ENCODE data around the gene ST6GALNAC3. TPM values are rescaled to one million over a fixed set of nuclear protein-coding genes. Genes with fewer than 3 reads are reported as not detected.

ST6GALNAC3 gene
- 10 to 100 TPM in 3 of 4 donors, 1 to 10 TPM in 1; 9.7 to 34.0 (median 14.1) TPM for total RNA-seq

- ATAC-seq (ENCODE audit: low FRiP score) (peak; percentile 93), DNase-seq (ENCODE audit: low spot score) (peak; percentile 51)
- TF ChIP-seq, protein P1, sequence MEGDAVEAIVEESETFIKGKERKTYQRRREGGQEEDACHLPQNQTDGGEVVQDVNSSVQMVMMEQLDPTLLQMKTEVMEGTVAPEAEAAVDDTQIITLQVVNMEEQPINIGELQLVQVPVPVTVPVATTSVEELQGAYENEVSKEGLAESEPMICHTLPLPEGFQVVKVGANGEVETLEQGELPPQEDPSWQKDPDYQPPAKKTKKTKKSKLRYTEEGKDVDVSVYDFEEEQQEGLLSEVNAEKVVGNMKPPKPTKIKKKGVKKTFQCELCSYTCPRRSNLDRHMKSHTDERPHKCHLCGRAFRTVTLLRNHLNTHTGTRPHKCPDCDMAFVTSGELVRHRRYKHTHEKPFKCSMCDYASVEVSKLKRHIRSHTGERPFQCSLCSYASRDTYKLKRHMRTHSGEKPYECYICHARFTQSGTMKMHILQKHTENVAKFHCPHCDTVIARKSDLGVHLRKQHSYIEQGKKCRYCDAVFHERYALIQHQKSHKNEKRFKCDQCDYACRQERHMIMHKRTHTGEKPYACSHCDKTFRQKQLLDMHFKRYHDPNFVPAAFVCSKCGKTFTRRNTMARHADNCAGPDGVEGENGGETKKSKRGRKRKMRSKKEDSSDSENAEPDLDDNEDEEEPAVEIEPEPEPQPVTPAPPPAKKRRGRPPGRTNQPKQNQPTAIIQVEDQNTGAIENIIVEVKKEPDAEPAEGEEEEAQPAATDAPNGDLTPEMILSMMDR (IDR thresholded peaks at IDR 0.05) = no peak
These were observed at the start of gene ST6GALNAC3 for GRCh38 chr1:76074321-76075187. Gene ST6GALNAC3 (plus strand): TSS chr1:76074746.

- ATAC-seq (ENCODE audit: low FRiP score) (no peak), DNase-seq (ENCODE audit: low spot score) (no peak)
- TF ChIP-seq, protein P1 (IDR thresholded peaks at IDR 0.05) = no peak
These were observed 47.2 kb upstream of the ST6GALNAC3 start for GRCh38 chr1:76027341-76027740.

GRCh38 chr1:76029331-76029730, 45.2 kb upstream of the ST6GALNAC3 start:
- TF ChIP-seq, protein P1 (IDR thresholded peaks at IDR 0.05) = no peak
- no peak for ATAC-seq (ENCODE audit: low FRiP score)
- no peak for DNase-seq (ENCODE audit: low spot score)

GRCh38 chr1:76031496-76031895, 43.0 kb upstream of the ST6GALNAC3 start:
- TF ChIP-seq, protein P1 (IDR thresholded peaks at IDR 0.05) = no peak
- ATAC-seq (ENCODE audit: low FRiP score) (no peak), DNase-seq (ENCODE audit: low spot score) (no peak)

- ATAC-seq (ENCODE audit: low FRiP score) = no peak
- TF ChIP-seq, protein P1 (IDR thresholded peaks at IDR 0.05) = no peak
- no peak for DNase-seq (ENCODE audit: low spot score)
These were observed 40.6 kb upstream of the ST6GALNAC3 start for GRCh38 chr1:76033800-76034475.

DNA sequence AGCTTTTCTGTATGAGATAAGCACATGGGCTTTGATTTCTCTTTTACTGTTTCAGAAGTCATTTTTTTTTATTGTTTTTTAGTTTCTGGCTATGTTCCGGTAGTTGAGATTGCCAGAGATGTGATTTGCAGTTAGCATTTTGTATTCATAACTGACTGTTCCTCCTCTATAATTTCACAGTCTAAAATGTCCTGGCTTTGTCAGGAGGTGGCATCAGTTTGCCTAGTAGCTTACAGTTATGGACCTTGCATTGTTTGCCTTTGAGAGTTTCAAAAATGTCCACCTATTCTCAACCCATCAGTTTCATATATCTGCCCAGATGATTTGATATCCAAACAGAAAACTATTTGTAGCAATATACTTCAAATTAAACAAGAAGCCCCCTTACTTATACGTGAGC, 39.5 kb upstream of the ST6GALNAC3 start:
- TF ChIP-seq, protein P1 (IDR thresholded peaks at IDR 0.05) = no peak
- no peak for DNase-seq (ENCODE audit: low spot score)
- no peak for ATAC-seq (ENCODE audit: low FRiP score)

All from omental fat pad (tissue), 4 donors.